AG09319 (cell line): ENCODE results near the gene MEFV.

Experiments
- DNase-seq: peaks from one replicate; pipeline ENCODE4 v3.0.0-alpha.2; 2010; ENCODE audit warnings: low read depth; ENCODE audit errors: extremely low read depth
- TF ChIP-seq, protein P1 (sequence below): IDR thresholded peaks from 2 replicates; pipeline ENCODE4 v1.5.1; 2011; ENCODE audit warnings: low read depth, mild to moderate bottlenecking, inconsistent platforms, low read length, moderate library complexity

MEFV gene

DNA sequence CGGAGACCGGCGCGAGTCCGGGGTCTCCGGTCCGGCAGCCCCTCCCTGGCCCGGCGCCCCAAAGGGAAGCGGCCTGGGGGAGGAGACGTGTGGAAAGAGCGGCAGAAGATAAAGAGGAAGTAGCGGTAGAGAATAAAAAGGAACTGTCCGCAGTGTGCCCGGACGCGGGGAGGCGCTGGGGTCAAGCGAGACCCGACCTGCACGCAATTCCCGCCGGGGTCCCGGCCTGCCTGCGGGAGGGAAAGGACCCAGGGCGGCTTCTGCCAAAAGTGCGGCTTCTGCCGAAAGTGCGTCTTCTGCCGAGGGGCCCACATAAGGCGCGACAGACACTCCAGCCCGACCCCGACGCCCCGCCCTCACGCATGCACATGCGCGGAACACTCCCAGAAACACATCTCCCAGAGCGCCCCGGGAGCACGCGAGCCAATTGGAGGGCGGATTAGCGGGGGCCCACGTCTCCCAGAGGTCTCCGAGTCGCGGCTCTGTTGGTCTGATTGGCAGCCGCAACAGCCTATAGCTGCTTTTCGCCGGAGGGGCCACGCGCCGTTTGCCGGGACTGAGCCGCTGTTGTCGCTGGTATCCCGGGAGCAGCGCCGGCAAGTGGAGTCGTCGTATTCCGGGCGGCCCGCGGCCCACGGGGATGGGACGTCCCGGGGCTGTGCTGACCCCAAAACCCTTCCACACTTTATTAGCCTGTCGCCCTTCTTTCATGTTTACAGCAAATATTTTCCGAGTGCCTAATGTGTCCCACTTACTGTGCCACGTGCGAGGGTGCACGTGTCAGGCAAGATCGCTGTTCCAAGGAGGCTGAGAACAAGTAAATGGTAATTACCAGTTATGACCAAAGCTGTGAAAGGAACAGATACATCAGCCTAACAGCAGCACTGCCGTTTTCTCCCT lies 8.0 kb upstream of the MEFV start:
- DNase-seq: peak; percentile 96
- TF ChIP-seq, protein P1, sequence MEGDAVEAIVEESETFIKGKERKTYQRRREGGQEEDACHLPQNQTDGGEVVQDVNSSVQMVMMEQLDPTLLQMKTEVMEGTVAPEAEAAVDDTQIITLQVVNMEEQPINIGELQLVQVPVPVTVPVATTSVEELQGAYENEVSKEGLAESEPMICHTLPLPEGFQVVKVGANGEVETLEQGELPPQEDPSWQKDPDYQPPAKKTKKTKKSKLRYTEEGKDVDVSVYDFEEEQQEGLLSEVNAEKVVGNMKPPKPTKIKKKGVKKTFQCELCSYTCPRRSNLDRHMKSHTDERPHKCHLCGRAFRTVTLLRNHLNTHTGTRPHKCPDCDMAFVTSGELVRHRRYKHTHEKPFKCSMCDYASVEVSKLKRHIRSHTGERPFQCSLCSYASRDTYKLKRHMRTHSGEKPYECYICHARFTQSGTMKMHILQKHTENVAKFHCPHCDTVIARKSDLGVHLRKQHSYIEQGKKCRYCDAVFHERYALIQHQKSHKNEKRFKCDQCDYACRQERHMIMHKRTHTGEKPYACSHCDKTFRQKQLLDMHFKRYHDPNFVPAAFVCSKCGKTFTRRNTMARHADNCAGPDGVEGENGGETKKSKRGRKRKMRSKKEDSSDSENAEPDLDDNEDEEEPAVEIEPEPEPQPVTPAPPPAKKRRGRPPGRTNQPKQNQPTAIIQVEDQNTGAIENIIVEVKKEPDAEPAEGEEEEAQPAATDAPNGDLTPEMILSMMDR: peak; percentile 31

DNA sequence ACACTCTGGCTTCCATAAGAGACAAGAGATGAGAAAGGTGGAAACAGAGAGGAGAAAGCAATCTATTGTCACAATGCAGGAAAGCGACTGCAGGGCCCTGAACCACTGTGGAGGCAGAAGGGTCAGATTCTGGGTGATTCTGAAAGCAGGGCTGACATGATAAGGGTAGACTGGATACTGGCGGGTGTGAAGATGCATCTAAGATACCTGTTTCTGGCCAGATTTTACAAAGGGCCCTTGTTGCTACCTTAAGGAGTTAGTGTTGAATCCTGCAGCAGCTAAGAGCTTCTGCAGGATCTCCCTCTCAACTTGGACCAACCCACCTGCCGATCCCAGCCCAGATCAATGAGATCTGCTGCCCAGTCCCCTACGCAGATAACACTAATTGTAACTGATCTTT lies 6.1 kb upstream of the MEFV start:
- no peak for DNase-seq
- TF ChIP-seq, protein P1: no peak

DNA sequence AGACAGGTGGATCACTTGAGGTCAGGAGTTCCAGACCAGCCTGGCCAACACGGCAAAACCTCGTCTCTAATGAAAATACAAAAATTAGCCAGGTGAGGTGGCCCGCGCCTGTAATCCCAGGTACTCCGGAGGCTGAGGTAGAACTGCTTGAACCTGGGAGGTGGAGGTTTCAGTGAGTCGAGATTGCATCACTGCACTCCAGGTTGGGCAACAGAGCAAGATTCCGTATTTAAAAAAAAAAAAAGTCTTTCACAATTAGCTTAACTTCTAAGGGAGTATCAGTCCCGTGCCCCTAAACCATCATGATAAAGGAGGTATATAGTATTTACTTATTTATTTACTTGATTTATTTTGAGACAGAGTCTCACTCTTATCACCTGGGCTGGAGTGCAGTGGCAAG lies 3.4 kb upstream of the MEFV start:
- DNase-seq: no peak
- TF ChIP-seq, protein P1: no peak

DNA sequence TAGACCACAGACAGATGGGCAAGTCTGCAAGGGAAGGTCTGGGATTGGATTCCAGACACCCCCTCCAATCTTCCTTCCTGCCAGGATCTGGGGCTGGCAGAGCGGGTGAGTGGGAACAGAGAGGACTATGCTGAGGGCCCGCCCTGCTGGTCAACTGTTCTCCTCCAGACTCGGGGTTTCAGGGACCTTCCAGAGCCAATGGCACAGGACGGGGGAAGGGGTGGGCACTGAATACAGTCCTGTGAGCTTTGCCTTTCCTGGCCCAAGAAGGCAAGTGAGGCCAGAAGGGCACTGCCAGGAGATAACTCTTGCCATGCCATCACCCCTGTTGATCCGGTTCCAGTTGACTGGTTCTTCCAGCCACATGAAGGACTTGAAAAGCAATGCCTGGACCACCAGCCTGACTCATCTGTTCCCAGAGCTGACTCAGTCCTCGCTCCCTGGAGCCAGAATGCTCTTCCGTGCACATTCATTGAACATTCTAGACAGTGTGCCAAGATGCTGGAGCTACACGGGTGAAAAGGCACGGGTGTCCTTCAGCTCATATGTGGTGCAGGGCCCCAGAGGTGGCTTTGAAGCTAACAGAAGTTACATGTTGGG lies 533 bp upstream of the MEFV start:
- TF ChIP-seq, protein P1: no peak
- no peak for DNase-seq

DNA sequence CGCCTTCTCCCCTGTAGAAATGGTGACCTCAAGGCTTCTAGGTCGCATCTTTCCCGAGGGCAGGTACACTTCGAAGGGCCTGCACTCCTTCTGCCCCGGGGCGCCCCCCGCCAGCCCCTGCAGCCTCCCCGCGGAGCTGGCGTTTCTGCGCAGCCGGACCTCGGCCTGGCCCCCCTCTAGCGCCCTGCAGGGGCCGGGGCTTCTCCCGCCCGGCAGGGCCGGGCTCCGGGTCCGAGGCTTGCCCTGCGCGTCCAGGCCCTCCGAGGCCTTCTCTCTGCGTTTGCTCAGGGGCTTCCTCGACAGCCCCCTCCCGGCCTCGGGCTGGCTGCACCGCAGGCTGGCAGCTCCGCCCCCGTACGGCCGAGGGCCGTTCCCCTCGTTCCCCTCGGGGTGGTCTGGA lies 2.1 kb downstream of the MEFV start:
- TF ChIP-seq, protein P1: no peak

DNA sequence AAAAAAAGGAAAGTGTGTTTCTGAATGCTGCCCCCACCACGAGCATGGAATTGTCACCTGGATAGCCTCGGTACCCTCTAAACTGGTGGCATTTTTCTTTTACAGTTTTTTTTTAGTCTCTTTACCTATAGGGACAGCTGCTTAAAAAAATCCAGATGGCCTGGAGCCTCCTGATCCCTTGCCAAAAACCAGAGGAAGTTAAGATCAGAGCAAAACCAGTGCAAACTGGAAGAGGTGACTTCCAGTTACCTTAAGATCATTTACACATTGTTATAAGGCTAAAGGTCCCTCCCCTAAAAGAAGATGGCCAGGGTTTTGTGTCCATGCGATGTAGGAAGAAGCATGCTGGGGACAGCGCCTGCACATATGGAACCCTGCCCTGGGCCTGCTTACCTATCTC lies 3.5 kb downstream of the MEFV start:
- TF ChIP-seq, protein P1: no peak
- DNase-seq: no peak

More for the DNA sequence above, 2.1 kb downstream of the MEFV start:
- no peak for DNase-seq

DNA sequence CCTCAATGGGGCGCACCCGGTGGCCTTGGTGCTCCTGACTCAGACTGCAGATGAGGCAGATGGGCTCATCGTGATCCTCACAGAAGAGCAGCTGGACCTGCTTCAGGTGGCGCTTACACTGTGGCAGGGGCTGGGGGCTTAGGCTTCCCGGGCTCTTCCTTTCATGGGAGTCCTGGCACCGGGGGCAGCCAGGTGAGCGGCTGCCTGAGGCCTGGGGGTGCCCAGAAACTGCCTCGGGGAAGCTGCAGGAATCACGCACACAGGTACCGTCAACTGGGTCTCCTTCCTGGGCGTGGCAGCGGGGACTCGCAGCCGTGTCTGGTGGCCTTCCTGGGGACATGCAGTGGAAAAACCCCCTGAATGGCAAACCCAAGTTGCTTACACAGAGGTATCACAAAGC lies 7.0 kb downstream of the MEFV start:
- no peak for DNase-seq
- TF ChIP-seq, protein P1: no peak
